DMS153 treated with DMSO at 0.1 percent for 48 hours (cell line): ENCODE results near the gene SULT1A3.
"Not testable (repeated sequence)": the region's sequence is repeated elsewhere in the genome, so short reads cannot be mapped to it uniquely, and the experiment has no call there.

Experiments
- DNase-seq: peaks from one replicate; lab custom pipeline; 2025; ENCODE audit not compliant: unreplicated experiment; lab: John Stamatoyannopoulos, UW

The SULT1A3 gene

GRCh38 chr16:30186782-30187555, 12.1 kb upstream of the SULT1A3 start:
- no peak for DNase-seq

DNA sequence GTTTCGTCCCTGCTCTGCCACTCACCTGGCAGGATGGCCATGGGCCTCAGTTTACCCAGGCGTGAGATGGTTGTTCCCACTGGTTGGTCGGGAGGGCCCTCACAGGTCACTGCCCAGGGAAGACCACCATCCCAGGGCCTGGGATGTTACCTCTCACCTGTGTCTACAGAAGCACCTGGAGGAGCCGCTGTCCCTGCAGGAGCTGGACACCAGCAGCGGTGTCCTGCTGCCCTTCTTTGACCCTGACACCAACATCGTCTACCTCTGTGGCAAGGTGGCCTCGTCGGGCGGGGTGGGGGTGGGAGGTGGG, 11.5 kb upstream of the SULT1A3 start:
- no peak for DNase-seq

GRCh38 chr16:30187971-30188561, 11.0 kb upstream of the SULT1A3 start:
- no peak for DNase-seq

DNA sequence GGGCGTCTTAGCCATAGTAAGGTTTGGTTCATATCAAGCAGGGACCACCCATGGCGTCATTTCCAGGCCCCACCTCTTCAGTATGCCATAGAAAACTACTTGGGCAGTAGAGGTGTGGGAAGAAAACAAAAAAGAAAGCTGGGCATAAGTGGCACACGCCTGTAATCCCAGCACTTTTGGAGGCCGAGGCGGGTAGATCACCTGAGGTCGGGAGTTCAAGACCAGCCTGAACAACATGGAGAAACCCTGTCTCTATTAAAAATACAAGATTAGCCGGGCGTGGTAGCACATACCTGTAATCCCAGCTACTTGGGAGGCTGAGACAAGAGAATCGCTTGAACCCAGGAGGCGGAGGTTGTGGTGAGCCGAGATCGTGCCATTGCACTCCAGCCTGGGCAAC, 7.9 kb upstream of the SULT1A3 start:
- not testable (repeated sequence) for DNase-seq

DNA sequence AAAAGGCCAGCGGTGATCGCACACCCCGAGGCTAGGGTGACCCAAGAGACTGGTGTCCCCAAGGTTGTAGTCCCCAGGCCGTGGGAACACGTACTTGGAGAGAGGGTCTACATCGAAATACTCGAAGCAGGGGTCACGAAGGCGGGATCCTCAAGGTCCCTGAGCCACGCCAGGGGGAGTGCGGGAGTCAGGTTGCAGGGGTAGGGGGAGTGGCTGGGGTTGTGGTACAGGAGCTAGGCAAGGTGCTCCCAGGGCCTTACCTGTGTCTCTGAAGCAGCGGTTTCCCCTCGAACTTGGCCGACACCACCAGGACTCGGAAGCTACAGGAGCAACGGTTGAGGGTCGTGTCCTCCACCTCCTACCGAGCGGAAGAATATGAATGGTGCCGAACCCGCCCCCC, 6.0 kb upstream of the SULT1A3 start:
- DNase-seq = not testable (repeated sequence)

DNA sequence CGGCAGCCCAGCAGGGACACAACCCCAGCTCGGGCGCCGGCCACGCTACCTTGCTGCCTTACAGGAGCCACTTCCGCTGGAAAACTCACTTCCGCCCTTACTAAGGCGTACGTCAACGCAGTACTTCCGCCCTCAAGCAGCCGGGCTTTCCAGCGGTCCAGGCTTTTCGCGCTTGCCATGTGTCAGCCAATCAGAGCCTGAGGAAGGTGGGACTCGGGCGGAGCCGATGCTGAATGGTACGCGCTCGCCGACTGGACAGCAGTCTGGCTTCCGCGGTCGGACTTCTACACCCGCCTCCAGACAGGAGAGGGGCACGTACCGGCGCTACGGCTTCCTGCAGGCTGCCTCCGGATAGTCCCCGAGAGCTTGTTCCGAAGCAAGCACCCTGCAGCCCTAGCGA, 5.4 kb upstream of the SULT1A3 start, which contains the start of the genes BOLA2B and SLX1A:
BOLA2B (minus strand) TSS at position 52 of the 400 bp plus-strand sequence. CDS start 71 bp downstream, outside the sequence.
SLX1A (plus strand) TSS at position 261 of the 400 bp plus-strand sequence. CDS start 210 bp downstream, outside the sequence.
- DNase-seq = not testable (repeated sequence)

DNA sequence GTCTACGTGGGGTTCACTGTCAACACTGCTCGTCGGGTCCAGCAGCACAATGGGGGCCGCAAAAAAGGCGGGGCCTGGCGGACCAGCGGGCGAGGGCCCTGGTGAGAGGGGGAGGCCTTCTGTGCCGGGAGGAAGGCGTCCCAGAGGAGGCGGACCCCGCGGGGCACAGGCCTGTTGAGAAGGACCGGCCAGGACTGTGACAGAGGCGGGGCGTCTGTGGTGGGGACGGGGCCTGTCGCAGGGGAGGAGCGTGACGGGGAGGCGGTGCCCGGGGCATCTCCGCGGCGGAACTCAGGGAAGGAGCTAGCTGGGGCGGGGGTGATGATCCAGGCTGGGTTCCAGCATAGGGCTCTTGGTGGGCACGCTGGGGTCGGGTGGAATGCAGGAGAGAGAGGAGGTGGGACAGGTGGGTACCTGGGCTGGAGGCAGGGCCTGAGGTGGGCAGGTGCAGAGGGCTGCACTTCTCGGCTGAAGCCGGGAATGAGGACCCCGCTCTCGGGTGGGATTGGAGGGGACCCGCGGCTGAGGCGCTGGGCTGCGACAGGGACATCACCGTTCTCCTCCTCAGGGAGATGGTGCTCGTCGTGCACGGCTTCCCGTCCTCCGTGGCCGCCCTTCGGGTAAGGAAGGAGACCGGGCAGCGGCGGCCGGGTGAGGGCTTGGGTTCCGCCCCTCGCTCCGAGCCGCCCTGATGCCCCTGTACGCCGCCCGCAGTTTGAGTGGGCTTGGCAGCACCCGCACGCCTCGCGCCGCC, 4.7 kb upstream of the SULT1A3 start:
- DNase-seq = not testable (repeated sequence)

DNA sequence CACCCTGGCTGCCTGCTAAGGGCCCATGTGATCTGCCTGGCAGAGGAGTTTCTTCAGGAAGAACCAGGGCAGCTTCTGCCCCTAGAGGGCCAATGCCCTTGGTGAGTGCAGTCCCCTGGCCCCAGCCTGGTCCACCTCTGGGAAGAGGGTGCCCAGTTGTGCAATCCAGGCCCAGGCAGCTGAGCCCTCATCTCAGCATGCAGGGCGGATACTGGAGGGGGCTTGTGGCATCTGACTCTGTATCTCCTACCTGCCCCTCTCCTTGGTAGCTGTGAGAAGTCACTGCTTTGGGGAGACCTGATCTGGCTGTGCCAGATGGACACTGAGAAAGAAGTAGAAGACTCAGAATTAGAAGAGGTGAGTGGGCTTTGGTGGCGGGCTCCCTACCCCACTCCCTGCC, 2.1 kb upstream of the SULT1A3 start:
- DNase-seq = not testable (repeated sequence)

DNA sequence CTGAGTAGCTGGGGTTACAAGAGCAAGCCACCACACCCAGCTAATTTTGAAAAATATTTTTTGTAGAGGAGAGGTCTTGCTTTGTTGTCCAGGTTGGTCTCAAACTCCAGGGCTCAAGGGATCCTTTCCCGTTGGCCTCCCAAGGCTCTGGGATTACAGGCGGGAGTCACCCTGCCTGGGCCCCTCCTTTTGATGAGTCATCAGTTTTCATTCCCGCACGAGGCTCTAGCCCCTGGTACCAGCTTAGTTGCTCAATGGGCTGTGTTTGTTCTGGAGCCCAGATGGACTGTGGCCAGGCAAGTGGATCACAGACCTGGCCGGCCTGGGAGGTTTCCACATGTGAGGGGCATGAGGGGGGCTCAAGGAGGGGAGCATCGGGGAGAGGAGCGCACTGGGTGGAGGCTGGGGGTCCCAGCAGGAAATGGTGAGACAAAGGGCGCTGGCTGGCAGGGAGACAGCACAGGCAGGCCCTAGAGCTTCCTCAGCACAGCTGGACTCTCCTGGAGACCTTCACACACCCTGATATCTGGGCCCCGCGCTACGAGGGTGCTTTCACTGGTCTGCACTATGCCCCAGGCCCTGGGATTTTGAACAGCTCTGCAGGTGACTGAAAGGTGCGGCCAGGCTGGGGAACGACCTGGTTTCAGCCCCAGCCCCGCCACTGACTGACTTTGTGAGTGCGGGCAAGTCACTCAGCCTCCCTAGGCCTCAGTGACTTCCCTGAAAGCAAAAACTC, 721 bp downstream of the SULT1A3 start:
- DNase-seq = not testable (repeated sequence)

- DNase-seq = not testable (repeated sequence)
These were observed 6.6 kb downstream of the SULT1A3 start for GRCh38 chr16:30205541-30206236.

GRCh38 chr16:30206252-30206651, 7.2 kb downstream of the SULT1A3 start:
- DNase-seq = not testable (repeated sequence)

DNA sequence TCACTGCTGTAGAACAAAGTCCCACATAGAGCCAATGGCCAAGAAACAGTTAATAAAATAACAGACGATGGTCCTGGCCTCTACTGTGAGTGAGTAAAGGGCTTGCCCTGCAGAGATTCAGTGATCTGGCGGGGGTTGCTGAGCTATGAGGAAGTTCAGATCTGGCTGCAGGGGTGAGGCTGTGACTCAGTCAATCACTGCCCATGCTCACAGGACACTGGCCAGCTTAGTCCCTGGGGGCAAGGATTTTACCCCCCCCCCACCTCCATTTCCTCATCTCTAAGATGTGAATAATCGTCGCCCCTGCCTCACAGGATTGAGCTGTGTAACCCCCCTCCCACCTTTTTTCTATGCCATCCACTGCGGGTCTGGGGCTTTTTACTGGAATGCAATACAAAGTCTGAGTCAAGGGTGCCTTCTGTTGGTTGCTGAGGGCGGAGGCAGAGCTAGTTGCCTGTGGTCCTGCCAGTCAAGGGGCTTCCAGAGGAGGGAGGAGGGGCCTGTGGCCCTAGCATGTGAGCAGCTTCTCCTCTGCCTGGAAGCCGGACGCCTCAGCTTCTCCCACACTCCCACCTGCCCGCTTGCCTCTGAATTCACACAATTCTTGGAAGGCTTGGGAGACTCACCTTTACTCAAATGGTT, 8.1 kb downstream of the SULT1A3 start:
- DNase-seq = not testable (repeated sequence)

DNA sequence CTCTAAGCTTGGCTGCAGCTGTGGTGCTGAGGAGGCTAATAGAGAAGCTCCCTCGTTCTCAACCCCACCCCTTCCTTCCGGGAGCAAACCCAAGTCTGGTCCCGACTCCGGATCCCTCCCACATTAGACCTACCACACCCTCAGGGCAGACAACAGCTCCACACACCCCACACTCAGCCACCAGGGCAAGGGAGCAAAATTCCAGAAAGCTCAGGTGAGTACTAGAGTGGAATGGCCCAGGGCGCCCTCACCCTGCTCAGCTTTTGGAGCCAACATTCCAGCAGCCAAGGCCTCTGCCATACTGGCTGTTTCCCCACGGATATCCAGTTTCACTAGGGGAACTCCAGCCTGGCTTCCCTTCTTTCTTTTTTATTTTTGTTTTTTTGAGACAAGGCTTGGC, 10.0 kb downstream of the SULT1A3 start:
- not testable (repeated sequence) for DNase-seq

GRCh38 chr16:30211414-30211813, 12.4 kb downstream of the SULT1A3 start:
- not testable (repeated sequence) for DNase-seq

DNA sequence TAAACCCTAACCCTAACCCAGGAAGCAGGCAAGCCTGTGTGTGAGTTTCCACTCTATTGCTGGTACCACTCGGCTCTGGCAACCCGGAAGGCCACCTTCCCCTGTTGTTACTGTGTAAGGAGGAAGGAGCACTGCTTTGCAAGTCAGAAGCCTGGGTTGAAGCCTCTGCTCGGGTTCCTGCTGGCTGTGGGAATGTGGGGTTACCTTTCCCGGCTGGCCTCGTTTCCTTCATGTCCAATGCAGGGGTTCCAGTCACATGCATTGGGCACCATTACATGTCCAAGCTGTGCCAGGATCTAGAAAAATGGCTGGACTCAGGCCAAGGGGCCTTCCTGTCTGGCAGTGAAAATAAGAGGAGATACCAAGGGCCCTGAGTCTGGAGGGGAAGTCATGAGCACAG, 18.0 kb downstream of the SULT1A3 start:
- DNase-seq = not testable (repeated sequence)

GRCh38 chr16:30248379-30248778, 49.3 kb downstream of the SULT1A3 start, which contains the start of gene NPIPB13:
Gene NPIPB13, minus strand, starts transcription at chr16:30248479. Its CDS starts 2,906 bp downstream, at chr16:30245573.
- not testable (repeated sequence) for DNase-seq
